WTC11 (cell line): Measurements from ENCODE around the gene ADAMTS2.

ENCODE experiments used
- ARID4B ChIP-seq: sonication (generic); formaldehyde crosslinking; IDR thresholded peaks from 2 replicates; pipeline ENCODE4 v1.8.0; 2023; ENCODE audit warnings: missing genetic modification reagents, mild to moderate bottlenecking, borderline replicate concordance
- CBFB ChIP-seq: sonication (generic); formaldehyde crosslinking; IDR thresholded peaks from 2 replicates; pipeline ENCODE4 v1.8.1; 2022; ENCODE audit warnings: mild to moderate bottlenecking, low read depth, missing genetic modification reagents
- CTCF ChIP-seq: fragments of 200-600 bp; IDR thresholded peaks from 2 replicates; pipeline ENCODE4 v1.8.0; 2022; ENCODE audit warnings: antibody characterized with exemption
- FOXJ3 ChIP-seq: sonication (generic); formaldehyde crosslinking; IDR thresholded peaks from 2 replicates; pipeline ENCODE4 v1.9.0; 2021; ENCODE audit warnings: missing genetic modification reagents, mild to moderate bottlenecking, borderline replicate concordance
- JUN ChIP-seq: sonication (generic); formaldehyde crosslinking; IDR thresholded peaks from 2 replicates; pipeline ENCODE4 v1.8.0; 2023; ENCODE audit warnings: mild to moderate bottlenecking, missing genetic modification reagents
- MLX ChIP-seq: sonication (generic); formaldehyde crosslinking; IDR thresholded peaks from 2 replicates; pipeline ENCODE4 v1.8.1; 2023; ENCODE audit warnings: mild to moderate bottlenecking, missing genetic modification reagents, moderate library complexity
- SMAD3 ChIP-seq: sonication (generic); formaldehyde crosslinking; IDR thresholded peaks from 2 replicates; pipeline ENCODE4 v1.8.0; 2022; ENCODE audit warnings: missing genetic modification reagents, mild to moderate bottlenecking, borderline replicate concordance
- TEAD4 ChIP-seq: sonication (generic); formaldehyde crosslinking; IDR thresholded peaks from 2 replicates; pipeline ENCODE4 v1.8.0; 2022; ENCODE audit warnings: mild to moderate bottlenecking, missing genetic modification reagents
- USF2 ChIP-seq: sonication (generic); formaldehyde crosslinking; IDR thresholded peaks from 2 replicates; pipeline ENCODE4 v1.8.1; 2023; ENCODE audit warnings: mild to moderate bottlenecking, missing genetic modification reagents, moderate library complexity
- ZBTB43 ChIP-seq: sonication (generic); formaldehyde crosslinking; IDR thresholded peaks from 2 replicates; pipeline ENCODE4 v1.8.1; 2023; ENCODE audit warnings: mild to moderate bottlenecking, missing genetic modification reagents
- ZNF232 ChIP-seq: sonication (generic); formaldehyde crosslinking; IDR thresholded peaks from 2 replicates; pipeline ENCODE4 v1.8.0; 2022; ENCODE audit warnings: mild to moderate bottlenecking, missing genetic modification reagents

GRCh38 chr5:179149278-179149677 is 196.0 kb downstream of the ADAMTS2 start:
- TF ChIP-seq CTCF: no peak
- no peak for TF ChIP-seq ZBTB43 (CRISPR knock-in tag)
- TF ChIP-seq FOXJ3 (CRISPR knock-in tag): no peak
- TF ChIP-seq MLX (CRISPR knock-in tag): no peak
- TF ChIP-seq CBFB (CRISPR knock-in tag): no peak
- TF ChIP-seq JUN (CRISPR knock-in tag): no peak
- TF ChIP-seq ZNF232: no peak
- TF ChIP-seq TEAD4: no peak
- no peak for TF ChIP-seq USF2 (CRISPR knock-in tag)
- TF ChIP-seq SMAD3 (CRISPR knock-in tag): no peak
- no peak for TF ChIP-seq ARID4B (CRISPR knock-in tag)
